ENCODE results near the gene CNIH2.

Gene CNIH2

DNA sequence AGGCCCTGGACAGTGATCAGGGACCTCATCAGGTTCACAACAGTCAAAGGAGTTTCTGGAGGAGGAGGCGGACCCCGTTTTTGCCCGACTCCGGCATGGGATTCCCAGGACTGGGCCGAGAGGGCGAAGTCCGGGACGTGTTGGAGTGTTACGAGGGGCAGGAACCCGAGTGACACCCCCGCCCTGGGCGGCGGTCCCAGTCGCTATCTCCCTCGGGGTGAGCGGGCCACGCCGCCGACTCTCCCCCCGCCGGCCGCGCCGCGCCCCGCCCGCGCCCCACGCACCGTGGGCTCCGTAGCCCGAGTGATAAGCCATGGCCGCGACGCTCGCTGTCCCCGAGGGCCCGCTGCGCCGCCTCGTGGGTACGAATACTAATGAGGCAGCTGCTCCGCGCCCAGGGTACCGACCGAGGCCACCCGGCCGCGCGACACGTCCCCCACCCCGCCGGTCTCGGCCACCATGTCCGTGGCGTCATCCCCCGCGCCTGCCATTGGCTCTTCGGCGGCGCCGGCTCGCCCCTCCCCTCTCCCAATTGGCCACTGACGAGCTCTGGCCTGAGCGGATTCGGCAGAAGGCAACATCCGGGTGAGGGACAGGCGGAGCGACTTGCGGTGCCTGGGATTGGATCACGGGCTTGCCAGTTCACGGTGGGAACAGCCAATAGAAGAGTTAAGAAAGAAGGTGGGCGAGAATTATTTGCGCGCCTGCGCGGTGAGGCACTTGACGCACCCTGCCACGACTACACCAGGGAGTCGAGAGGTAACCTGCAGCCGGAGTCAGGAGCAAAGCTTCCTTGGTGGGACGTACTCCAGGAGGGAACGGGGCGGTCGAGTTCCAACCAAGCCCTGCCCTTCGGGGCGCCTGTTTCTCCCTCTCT, 10.9 kb downstream of the CNIH2 start, which contains the start of gene YIF1A:
Gene YIF1A, minus strand, starts transcription at position 473 of the 877 bp plus-strand sequence. Its CDS starts 158 bp downstream, at position 315.
- no peak for TF ChIP-seq GATA2 (IDR thresholded peaks at IDR 0.05; ENCODE audit: low read depth, low read length)
- TF ChIP-seq GATA3 (IDR thresholded peaks at IDR 0.05; ENCODE audit: low read depth, low read length), result no peak

DNA sequence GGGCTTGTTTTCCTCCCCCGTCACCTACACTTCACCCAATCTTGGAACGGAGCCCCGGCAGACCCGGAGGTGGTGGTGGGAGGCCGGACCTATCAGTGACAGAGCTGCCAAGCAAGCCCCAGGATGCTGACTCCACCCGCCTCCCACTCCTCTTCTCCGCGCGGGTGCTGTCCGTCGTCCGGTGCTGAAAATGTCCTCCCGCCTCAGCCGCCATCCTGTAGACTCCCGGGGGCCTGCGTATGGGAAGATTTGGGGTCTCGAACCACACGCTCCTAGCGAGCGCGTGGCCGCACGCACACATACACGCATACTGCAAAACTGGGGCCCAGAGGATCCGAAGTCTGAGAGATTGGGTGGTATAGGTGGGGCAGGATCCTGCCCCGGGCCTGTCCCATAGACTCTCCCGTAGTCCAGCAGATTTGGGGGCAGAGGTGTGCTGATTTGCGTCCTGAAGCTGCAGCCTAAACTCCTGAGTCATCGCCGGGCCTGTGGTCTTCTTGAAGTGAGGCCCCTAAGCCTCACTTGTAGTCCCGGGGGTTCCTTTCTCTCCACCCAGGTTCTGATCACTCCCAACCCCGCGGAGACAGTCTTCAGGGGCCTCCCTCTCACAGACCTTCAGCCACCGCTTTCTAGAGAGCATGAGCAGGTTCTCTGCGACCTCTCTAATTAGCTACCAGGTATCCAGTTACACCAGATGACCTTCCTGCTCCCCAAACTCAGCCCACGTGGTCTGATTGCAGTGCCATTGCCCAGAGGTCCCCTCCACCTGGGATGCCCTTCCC, 11.8 kb downstream of the CNIH2 start:
- TF ChIP-seq GATA2 (IDR thresholded peaks at IDR 0.05; ENCODE audit: low read depth, low read length) (no peak), GATA3 (IDR thresholded peaks at IDR 0.05; ENCODE audit: low read depth, low read length) (no peak)

DNA sequence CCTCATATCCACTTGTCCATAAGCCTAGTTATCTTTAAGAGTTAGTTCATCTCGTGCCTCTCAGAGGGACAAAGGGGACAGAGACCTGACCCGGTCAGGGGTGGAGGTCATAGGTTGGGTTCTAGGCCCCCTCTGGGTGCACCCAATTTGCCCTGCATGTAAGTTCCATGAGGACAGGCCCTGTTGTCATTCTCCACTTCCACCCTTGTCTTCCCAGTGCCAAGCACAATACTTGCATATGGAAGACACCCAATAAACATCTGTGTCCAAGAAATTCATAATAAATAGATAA, 12.3 kb downstream of the CNIH2 start:
- no peak for TF ChIP-seq GATA3 (IDR thresholded peaks at IDR 0.05; ENCODE audit: low read depth, low read length)
- no peak for TF ChIP-seq GATA2 (IDR thresholded peaks at IDR 0.05; ENCODE audit: low read depth, low read length)

DNA sequence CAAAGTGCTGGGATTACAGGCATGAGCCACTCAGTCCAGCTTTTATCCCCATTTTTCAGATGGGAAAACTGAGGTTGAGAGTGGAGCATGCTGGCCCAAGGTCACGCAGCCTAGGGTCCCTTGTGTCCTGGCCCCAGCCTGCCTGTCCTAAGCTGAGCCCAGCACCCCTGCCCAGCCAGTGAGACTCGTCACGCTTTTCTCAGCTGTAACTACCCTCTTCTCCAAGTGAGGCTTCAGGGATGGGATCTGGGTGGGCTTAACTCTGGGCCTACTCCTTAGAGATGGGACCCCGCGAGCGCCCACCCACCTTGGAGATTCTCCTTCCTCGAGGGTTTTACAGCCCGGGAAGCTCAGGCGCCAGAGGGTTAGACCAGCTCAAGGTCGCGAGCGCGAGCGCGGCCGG, 13.3 kb downstream of the CNIH2 start:
- TF ChIP-seq GATA3 (IDR thresholded peaks at IDR 0.05; ENCODE audit: low read depth, low read length), result no peak
- TF ChIP-seq GATA2 (IDR thresholded peaks at IDR 0.05; ENCODE audit: low read depth, low read length), result no peak

DNA sequence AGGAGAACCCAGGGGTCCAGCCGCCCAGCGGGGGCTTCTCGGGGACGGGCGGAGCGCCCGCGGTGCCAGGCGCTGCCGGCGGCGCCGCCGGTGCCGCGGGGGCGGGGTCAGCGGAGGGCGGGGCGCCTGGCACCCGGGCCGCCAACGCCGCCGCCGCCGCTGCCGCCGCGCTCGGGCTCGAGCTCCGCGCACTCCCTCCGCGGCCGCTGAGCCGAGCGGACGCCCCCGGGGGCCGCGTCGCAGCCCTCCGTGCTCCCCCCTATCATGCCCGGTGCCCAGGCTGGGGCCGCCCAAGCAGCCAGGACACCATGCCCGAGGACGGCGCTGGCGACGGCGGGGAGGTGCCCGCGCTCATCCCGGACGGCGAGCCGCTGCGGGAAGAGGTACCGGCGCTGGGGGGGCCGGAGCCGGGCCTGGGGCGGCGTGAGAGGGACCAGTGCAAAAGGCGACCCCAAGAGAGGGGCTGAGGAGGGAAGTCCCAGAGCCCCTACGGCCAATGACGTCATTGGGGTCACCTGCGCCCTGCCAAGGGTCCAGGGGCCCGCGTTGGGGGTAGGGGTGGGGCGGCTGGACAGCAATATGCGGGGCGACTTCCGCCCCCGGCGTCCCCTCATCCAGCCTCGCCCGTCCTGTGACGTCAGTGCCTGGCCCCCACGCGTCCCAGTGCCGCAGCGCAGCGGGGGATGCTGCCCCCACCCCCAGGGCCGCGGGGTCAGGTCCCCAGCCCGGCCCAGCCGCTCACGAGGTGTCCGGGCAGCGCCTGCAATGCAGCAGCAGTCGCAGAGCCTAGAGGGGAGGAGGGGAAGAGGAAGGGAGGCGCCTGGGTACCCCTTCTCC, 13.9 kb downstream of the CNIH2 start, which contains the start of gene TMEM151A:
Gene TMEM151A, plus strand, starts transcription at position 189 of the 837 bp plus-strand sequence. Its CDS starts 120 bp downstream, at position 309.
- TF ChIP-seq GATA2 (IDR thresholded peaks at IDR 0.05; ENCODE audit: low read depth, low read length), result no peak

DNA sequence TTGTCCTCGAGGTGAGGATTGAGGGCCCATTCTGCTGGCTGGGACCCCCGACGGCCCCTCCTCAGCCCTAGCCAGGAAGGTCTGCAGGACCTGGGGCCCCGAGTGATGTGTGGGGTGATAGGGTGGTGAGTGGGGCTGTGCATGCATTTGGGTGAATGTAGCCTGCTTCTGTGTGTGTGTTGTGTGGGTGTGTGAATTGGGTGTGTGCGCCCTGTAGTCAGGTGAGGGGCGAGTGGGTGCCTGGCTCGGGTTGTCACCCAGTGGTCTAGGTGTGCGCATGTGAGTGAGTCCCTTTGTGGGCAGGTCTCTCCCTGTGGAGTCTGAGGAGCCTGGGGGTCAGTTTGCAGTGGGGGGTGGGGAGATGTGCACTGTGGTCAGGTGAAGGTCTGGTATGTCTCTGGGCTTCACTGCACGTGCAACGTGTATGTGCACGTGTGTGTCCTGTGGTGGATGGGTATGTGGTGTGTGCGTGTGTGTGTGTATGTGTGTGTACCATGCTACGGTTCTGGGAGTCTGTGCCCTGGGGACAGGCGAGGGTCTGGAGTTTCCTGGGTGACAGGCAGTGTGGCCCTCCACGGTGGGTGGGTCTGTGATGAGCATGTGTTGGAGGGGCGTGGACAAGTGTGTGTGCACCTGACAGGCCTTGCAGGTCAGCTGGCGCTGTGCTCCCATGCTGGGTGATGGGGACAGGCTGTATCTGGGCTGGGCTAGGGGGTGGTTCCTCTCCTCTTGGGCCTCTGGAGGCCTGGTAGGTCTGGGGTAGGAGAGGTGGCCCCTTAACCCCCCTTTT, 14.8 kb downstream of the CNIH2 start:
- no peak for TF ChIP-seq GATA2 (IDR thresholded peaks at IDR 0.05; ENCODE audit: low read depth, low read length)
- no peak for TF ChIP-seq GATA3 (IDR thresholded peaks at IDR 0.05; ENCODE audit: low read depth, low read length)

DNA sequence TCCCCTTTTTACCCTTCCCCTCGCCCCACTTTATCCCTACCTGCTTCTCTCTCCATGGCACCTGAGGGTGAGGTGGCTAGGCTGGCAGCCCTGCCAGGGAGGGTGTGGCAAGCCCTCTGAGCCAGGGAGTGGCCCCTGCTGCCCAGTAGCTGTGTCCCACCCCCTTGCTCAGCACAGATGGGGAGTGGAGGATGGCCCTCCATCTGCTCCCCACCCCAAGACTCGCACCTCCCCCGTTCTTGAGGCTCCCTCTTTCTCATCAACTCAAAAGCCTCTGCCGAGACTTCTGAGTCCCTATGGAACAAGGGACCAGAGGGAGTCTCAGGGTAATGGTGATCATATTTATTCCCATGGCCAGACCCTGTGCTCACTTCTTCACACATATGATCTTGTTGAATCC, 15.4 kb downstream of the CNIH2 start:
- TF ChIP-seq GATA3 (IDR thresholded peaks at IDR 0.05; ENCODE audit: low read depth, low read length) (no peak), GATA2 (IDR thresholded peaks at IDR 0.05; ENCODE audit: low read depth, low read length) (no peak)

DNA sequence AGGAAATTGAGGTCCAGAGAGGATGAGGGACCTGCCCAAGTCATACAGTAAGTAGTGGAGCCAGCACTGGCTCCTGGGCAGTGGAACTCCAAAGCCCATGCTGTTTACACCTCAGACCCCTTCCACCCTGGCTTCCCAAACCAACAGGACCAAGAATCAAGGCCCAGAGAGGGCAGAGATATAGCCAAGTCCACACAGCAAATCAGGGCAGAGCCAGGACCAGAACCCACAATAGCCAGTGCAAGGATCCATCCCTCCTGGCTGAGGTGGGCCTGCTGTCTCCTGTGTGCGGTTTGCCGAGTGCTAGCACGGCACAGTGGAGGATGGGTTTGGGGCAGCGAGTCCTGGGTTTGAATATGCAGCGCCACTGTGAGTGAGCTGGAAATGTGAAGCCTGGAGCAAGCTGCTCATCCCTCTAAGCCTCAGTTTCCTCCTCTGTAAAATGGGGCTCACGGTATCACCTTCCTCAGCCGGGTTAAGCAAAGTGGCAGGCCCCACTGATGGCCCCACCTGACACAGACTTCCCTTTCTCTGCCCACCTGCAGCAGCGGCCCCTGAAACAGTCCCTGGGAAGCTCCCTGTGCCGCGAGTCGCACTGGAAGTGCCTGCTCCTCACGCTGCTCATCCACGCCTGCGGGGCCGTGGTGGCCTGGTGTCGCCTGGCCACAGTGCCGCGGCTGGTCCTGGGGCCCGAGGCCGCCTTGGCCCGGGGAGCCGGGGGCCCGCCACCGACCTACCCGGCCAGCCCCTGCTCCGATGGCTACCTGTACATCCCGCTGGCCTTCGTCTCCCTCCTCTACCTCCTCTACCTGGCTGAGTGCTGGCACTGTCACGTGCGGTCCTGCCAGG, 16.0 kb downstream of the CNIH2 start:
- no peak for TF ChIP-seq GATA3 (IDR thresholded peaks at IDR 0.05; ENCODE audit: low read depth, low read length)
- TF ChIP-seq GATA2 (IDR thresholded peaks at IDR 0.05; ENCODE audit: low read depth, low read length), result no peak

DNA sequence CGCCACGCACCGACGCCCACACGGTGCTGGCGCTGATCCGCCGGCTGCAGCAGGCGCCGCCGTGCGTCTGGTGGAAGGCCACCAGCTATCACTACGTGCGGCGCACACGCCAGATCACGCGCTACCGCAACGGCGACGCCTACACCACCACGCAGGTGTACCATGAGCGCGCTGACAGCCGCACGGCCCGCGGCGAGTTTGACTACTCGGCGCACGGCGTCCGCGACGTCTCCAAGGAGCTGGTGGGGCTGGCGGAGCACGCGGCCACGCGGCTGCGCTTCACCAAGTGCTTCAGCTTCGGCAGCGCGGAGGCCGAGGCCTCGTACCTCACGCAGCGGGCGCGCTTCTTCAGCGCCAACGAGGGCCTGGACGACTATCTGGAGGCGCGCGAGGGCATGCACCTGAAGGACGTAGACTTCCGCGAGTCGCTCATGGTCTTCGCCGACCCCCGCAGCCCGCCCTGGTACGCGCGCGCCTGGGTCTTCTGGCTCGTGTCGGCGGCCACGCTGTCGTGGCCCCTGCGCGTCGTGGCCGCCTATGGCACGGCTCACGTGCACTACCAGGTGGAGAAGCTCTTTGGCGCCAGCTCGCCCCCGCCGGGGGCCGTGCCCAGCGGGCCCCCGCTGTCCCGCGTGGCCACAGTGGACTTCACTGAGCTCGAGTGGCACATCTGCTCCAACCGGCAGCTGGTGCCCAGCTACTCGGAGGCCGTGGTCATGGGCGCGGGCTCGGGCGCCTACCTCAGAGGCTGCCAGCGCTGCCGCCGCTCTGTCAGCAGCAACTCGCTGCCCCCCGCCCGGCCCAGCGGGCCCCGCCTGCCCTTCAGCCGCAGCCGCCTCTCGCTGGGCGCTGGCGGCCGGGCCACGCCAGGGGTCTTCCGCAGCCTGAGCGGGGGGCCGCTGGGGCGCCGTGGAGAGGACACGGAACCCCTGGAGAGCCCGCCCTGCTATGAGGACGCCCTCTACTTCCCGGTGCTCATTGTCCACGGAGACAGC, 16.9 kb downstream of the CNIH2 start:
- TF ChIP-seq GATA2 (IDR thresholded peaks at IDR 0.05; ENCODE audit: low read depth, low read length), result no peak
- TF ChIP-seq GATA3 (IDR thresholded peaks at IDR 0.05; ENCODE audit: low read depth, low read length), result no peak

DNA sequence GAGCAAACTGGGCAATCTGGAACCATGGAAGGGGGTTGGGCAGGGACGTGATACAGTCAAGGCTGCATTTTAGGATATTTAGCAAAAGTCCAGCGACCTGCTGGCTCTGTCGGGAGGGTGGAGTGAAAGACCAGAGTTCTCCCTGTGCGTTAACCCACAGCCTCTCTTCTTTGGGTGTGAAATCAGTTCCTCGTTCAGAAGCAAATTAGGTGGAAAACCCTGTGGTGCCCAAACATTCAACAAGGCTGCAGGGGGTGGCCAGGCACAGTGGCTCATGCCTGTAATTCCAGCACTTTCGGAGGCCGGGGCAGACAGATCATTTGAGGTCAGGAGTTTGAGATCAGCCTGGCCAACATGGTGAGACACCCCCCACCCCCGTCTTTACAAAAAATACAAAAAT, 19.6 kb downstream of the CNIH2 start:
- TF ChIP-seq GATA2 (IDR thresholded peaks at IDR 0.05; ENCODE audit: low read depth, low read length) (no peak), GATA3 (IDR thresholded peaks at IDR 0.05; ENCODE audit: low read depth, low read length) (no peak)

DNA sequence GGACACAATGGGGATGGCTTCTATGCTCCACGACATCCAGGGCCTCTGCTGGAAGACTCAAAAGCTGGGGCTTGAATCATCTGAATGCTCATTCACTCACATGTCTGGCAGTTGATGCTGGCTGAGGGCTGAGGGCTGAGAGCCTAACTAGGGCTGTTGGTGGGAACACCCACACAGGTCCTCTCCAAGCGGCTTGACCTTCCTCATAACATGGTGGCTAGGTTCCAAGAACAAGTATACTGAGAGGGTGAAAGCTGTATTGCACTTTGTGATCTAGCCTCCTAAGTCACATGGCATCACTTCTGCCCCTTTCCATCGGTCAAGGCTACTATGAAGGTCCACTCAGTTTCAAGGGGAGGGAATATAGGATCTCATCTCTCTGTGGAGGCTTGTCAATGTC, 21.2 kb downstream of the CNIH2 start:
- TF ChIP-seq GATA3 (IDR thresholded peaks at IDR 0.05; ENCODE audit: low read depth, low read length) (no peak), GATA2 (IDR thresholded peaks at IDR 0.05; ENCODE audit: low read depth, low read length) (no peak)
